HG03108 (cell line): ENCODE data around the gene CA5A.
A peak's percentile ranks its signal among the peaks of the same experiment; 100 is the strongest.
"Not testable (repeated sequence)": the region's sequence is repeated elsewhere in the genome, so short reads cannot be mapped to it uniquely, and the experiment has no call there.

Source experiments
- ATAC-seq: cut with Tn5 transposase; IDR thresholded peaks from one replicate; pipeline ENCODE4 v1.9.1; 2021; ENCODE audit warnings: moderate library complexity; ENCODE audit not compliant: unreplicated experiment

The CA5A gene

GRCh38 chr16:87897521-87898505, 38.5 kb downstream of the CA5A start:
- ATAC-seq = no peak

GRCh38 chr16:87896924-87897520, 39.3 kb downstream of the CA5A start:
- ATAC-seq = not testable (repeated sequence)

- peak; percentile 9 for ATAC-seq
Measured at GRCh38 chr16:87896176-87896890, 40.0 kb downstream of the CA5A start.

- ATAC-seq = peak; percentile 76
Measured at GRCh38 chr16:87895641-87896141, 40.6 kb downstream of the CA5A start.

GRCh38 chr16:87894005-87894404, 42.3 kb downstream of the CA5A start:
- not testable (repeated sequence) for ATAC-seq

- ATAC-seq = no peak
Measured at GRCh38 chr16:87891764-87892163, 44.6 kb downstream of the CA5A start.

- not testable (repeated sequence) for ATAC-seq
Measured at GRCh38 chr16:87889762-87890161, 46.6 kb downstream of the CA5A start.

- ATAC-seq = not testable (repeated sequence)
Measured at GRCh38 chr16:87888346-87888745, 48.0 kb downstream of the CA5A start.

- not testable (repeated sequence) for ATAC-seq
Measured at GRCh38 chr16:87887931-87888330, 48.4 kb downstream of the CA5A start.

- ATAC-seq = not testable (repeated sequence)
Measured at GRCh38 chr16:87885371-87885967, 50.9 kb downstream of the CA5A start.

GRCh38 chr16:87882436-87883019, 53.8 kb downstream of the CA5A start:
- ATAC-seq = no peak

- ATAC-seq = no peak
Measured at GRCh38 chr16:87881324-87882200, 54.8 kb downstream of the CA5A start.

- no peak for ATAC-seq
Measured at GRCh38 chr16:87880117-87880696, 56.1 kb downstream of the CA5A start.

GRCh38 chr16:87879411-87880013, 56.8 kb downstream of the CA5A start:
- ATAC-seq = not testable (repeated sequence)

- no peak for ATAC-seq
Measured at GRCh38 chr16:87878704-87879103, 57.6 kb downstream of the CA5A start.

- ATAC-seq = no peak
Measured at GRCh38 chr16:87877942-87878507, 58.3 kb downstream of the CA5A start.

- no peak for ATAC-seq
Measured at GRCh38 chr16:87874639-87875427, 61.5 kb downstream of the CA5A start.
